ENCODE measurements around the gene ANKRD44. TPM values are rescaled to one million over a fixed set of nuclear protein-coding genes. Genes with fewer than 3 reads are reported as not detected.

The ANKRD44 gene
- total and polyA plus RNA-seq, 2 of the 8 experiments (the other 6 are each of a cell fraction or from before 2014, with no cell fraction given) = 1.2 to 1.3 TPM

DNA sequence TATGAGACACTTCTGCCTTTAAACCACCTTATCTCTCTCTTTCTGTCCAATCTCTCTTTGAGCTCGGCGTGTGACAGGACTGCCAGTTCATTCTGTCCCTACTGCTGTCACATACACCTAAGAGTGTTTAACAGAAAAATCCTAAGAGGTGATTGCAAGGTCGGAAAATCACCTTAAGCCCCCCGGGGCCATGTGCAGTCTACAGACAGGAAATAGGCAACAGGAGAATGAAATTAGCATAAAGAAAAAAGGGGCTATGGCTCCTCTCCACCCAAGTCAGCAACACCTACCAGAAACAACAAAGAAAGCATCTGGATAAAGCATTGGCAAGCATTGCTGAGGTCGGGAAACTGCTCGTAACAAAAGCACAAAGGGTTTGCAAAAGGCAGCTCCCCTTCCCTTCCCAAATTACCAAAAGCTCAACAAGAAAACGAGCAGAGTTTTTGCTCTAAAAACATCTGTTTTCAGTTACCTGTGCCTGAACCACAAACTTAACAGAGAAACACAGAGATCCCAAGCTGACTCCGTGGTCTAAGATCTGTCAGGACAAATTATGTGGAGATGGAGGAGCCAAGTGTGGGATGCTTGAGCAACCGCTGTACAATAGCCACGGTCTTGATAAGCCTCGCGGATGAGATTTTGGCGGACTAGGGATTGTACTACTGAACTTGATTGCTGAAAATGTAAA lies 30.4 kb downstream of the ANKRD44 start:
- Histone ChIP-seq H3K36me3 (ENCODE audit: control insufficient read depth in 2 of 4, insufficient read depth in 4 of 4, low read length in 3 of 4) (no peaks in the 10 kb centered on the region), H3K4me1 (replicated peaks in 1 of 4; ENCODE audit: control insufficient read depth in 3 of 4, insufficient read depth in 4 of 4, low read length in 3 of 4) (peaks cover 0 to 3% (median 1%) of the 10 kb centered on the region in 4 experiments; a peak in 2 of 7 replicates), H3K9ac (replicated peaks in 1 of 4; ENCODE audit: extremely low read depth in 1 of 4, low read depth in 3 of 4, low read length in 3 of 4) (no peak overlapping the region), H3K27ac (ENCODE audit: low read depth, low read length) (no peak overlapping the region), H4K8ac (ENCODE audit: extremely low read depth, insufficient read depth, low read length) (no peak overlapping the region), H3K23me2 (ENCODE audit: low read depth, low read length) (no peaks in the 10 kb centered on the region), H3K27me3 (replicated peaks in 1 of 4; ENCODE audit: control insufficient read depth in 3 of 4, extremely low read depth in 1 of 4, insufficient read depth in 3 of 4, low read length in 3 of 4) (no peaks in the 10 kb centered on the region), H2BK20ac (ENCODE audit: low read length) (no peak overlapping the region), H3K56ac (replicated peaks; ENCODE audit: insufficient read length, low read depth, low read length) (no peak overlapping the region), H3K79me1 (ENCODE audit: low read depth, low read length) (no peaks in the 10 kb centered on the region), H3K23ac (ENCODE audit: insufficient read length) (no peak overlapping the region), H4K5ac (ENCODE audit: insufficient read length, low read depth, low read length) (no peak overlapping the region), H3K79me2 (ENCODE audit: control insufficient read depth in 1 of 2, insufficient read depth in 2 of 2, low read length in 2 of 2) (no peaks in the 10 kb centered on the region), H4K20me1 (replicated peaks in 1 of 2; ENCODE audit: control insufficient read depth in 1 of 2, insufficient read depth in 2 of 2, low read length in 2 of 2) (no peaks in the 10 kb centered on the region), H3K18ac (ENCODE audit: extremely low read depth, low read length) (no peak overlapping the region), H4K91ac (replicated peaks; ENCODE audit: insufficient read length, low read length) (no peak overlapping the region), H3K4me3 (ENCODE audit: extremely low read depth in 1 of 4, insufficient read depth in 2 of 4, low read depth in 3 of 4, low read length in 4 of 4) (no peak overlapping the region), H2AFZ (ENCODE audit: low read length) (peak overlapping the region; percentile 95), H3K4ac (replicated peaks; ENCODE audit: insufficient read length, low read depth, low read length) (no peak overlapping the region), H2BK5ac (ENCODE audit: low read depth, low read length) (no peak overlapping the region), H2AK5ac (ENCODE audit: low read depth, low read length) (no peak overlapping the region), H2BK15ac (ENCODE audit: low read length) (no peak overlapping the region), H3K4me2 (ENCODE audit: insufficient read depth in 1 of 2, low read depth in 2 of 2, low read length in 2 of 2) (no peak overlapping the region), H3K14ac (ENCODE audit: insufficient read length) (no peak overlapping the region), H3K9me3 (ENCODE audit: insufficient read depth in 2 of 2, low read depth in 1 of 2, low read length in 1 of 2) (no peaks in the 10 kb centered on the region), H2BK120ac (replicated peaks; ENCODE audit: low read depth, low read length) (no peak overlapping the region), H2BK12ac (ENCODE audit: low read depth, low read length) (no peak overlapping the region)
- no peak for DNase-seq (ENCODE audit: low read depth in 1 of 2, low spot score in 2 of 2)
- no peak for FAIRE-seq
- CTCF ChIA-PET (ENCODE audit: partially characterized antibody) = interaction anchor here (0.6 to 1.1 kb wide), 5 partner anchors 22 to 97 kb away, joined by 3 to 4 read pairs (median 3); no protein-coding TSS in a partner anchor
- 76% methylated on average over 13 of the region's 13 CpGs; no CpG with 5 or more reads in 1 of the 2 experiments for WGBS, 2 experiments (ENCODE audit: extremely low coverage in 1 of 2, insufficient coverage in 1 of 2, insufficient read length in 1 of 2, insufficient replicate concordance in 2 of 2, low coverage in 1 of 2, low lambda C conversion rate in 2 of 2, missing lambda C conversion rate in 1 of 2)
- POLR2A ChIA-PET (ENCODE audit: partially characterized antibody) = interaction anchor here (0.6 kb wide), 1 partner anchor 528 kb away, joined by 4 read pairs; no protein-coding TSS in a partner anchor
- no peak for TF ChIP-seq RAD21 (IDR thresholded peaks at IDR 0.05 in 1 of 2, conservative IDR thresholded peaks at IDR 0.05 in 1 of 2; ENCODE audit: low read depth in 2 of 2, low read length in 2 of 2)
- TF ChIP-seq KDM1A (IDR thresholded peaks at IDR 0.05; ENCODE audit: borderline replicate concordance, low read length) = no peak
- no peak for TF ChIP-seq TAF7 (optimal IDR thresholded peaks at IDR 0.05; ENCODE audit: borderline replicate concordance, low read depth, low read length)
- TF ChIP-seq SIX5 (IDR thresholded peaks at IDR 0.05; ENCODE audit: low read depth, low read length) = no peak
- no peak for TF ChIP-seq SIN3A (conservative IDR thresholded peaks at IDR 0.05 in 1 of 2, IDR thresholded peaks at IDR 0.05 in 1 of 2; ENCODE audit: low read depth in 1 of 2, low read length in 2 of 2)
- no peak for TF ChIP-seq CBX5 (IDR thresholded peaks at IDR 0.05; ENCODE audit: low read depth, low read length)
- TF ChIP-seq POLR2A (IDR thresholded peaks at IDR 0.05; ENCODE audit: control extremely low read depth in 1 of 2, low read depth in 2 of 2, low read length in 2 of 2) = no peak
- TF ChIP-seq TCF12 (IDR thresholded peaks at IDR 0.05; ENCODE audit: low read depth, low read length) = no peak
- TF ChIP-seq CTBP2 (IDR thresholded peaks at IDR 0.05; ENCODE audit: borderline replicate concordance, insufficient read depth, insufficient read length, low read length) = no peak
- TF ChIP-seq NANOG (IDR thresholded peaks at IDR 0.05; ENCODE audit: insufficient read depth, low read depth, low read length, poor library complexity, severe bottlenecking) = no peak
- TF ChIP-seq CBX8 (IDR thresholded peaks at IDR 0.05; ENCODE audit: borderline replicate concordance, low read depth, low read length) = no peak
- no peak for TF ChIP-seq TEAD4 (IDR thresholded peaks at IDR 0.05; ENCODE audit: low read depth, low read length)
- no peak for TF ChIP-seq POU5F1 (IDR thresholded peaks at IDR 0.05; ENCODE audit: low read depth, low read length)

Measured in H1 (cell line).